GM10847 (cell line): Measurements from ENCODE around the gene RBM20.

Experiments used
- POLR2A ChIP-seq: IDR thresholded peaks from 2 replicates; pipeline ENCODE4 v1.6.1; 2011; ENCODE audit not compliant: insufficient read length; ENCODE audit errors: extremely low read depth

RBM20 gene

DNA sequence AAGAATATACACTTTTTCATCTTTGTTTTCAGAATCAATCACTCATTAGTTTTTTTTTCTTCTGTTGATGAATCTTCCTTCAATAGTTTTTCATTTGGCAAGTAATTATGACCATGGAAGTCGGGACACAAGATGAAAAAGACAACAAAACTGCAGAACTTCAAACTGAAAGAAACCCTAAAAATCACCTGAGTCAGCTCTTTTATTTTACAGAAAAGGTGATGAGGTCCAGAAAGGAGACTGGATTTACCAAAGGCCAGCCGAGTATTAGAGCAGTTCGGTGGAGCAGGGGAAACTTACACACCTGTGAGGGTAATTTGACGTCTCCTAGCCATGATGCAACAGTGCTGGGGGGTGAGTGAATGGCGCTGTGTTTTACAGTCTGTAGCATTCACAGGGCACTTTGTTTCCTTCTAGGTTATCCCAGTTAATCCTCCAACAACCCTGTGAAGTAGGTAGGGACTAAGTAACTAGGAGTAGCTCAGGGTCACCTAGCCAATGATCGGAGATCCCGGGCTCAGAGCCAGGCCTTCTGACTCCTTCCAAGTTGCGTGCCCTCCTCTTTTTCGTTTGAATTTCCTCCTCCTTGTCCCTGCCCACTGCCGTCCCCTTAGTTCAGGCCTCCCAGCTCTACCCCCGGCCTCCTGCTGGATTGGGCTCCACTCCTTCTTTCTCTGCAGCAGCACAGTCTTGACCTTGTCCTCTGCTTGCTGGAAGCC is 14.0 kb downstream of the RBM20 start:
- TF ChIP-seq POLR2A: no peak

GRCh38 chr10:110659558-110659957 is 15.4 kb downstream of the RBM20 start:
- no peak for TF ChIP-seq POLR2A

DNA sequence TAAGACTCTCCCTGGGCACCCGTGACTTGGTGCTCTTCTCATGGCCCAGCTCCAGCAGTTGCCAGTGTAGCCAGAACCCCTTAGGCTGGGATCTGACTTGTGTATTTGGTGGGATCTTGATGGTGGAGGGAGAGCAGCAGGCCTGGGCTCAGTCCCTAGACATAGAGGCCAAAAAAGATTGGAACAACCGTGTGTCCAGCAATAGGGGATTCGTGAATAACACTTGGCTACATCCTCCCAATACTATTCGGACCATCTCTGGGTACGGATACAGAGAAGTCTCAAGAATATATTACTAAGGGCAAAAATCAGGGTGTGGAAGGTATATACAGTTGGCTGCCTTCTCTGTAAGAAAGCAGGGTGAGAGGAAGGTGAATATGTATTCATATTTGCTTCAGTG is 17.2 kb downstream of the RBM20 start:
- no peak for TF ChIP-seq POLR2A

- TF ChIP-seq POLR2A: no peak
Observed at GRCh38 chr10:110664483-110665420, 20.6 kb downstream of the RBM20 start.

- TF ChIP-seq POLR2A: no peak
Observed at GRCh38 chr10:110666673-110667072, 22.5 kb downstream of the RBM20 start.

DNA sequence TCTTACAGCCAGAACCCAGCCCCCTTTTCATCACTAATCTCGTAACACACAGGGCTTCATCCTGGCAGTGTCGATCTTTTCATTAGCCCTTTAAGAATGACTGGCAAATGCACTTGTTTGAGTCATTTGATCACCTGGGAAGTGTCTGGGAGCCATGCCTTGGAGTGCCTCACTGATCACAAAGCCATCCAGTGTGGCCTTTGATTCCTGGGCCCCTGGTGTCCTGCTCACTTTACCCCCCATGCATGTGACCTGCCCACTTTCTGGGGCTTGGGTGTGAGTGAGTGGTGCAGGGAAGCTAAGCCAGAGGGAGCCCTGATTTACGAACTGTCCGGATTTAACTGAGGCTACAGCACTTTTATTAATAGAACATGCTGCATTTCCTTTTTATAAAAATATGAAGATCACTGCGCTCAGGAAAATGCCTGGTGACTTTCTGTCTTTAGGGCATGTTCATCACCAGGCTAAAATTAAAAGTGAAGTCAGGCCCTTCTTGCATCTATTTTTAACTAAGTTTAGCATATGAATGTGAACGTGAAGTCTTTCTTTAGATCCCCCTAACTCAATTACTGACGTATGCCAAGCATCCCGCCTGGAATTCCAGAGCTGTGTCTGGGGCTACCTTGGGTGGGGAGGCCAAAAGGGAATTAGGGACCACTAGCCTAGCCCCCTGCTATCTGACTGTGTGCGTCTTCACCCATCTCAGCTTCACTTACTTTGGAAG is 23.6 kb downstream of the RBM20 start:
- TF ChIP-seq POLR2A: no peak

DNA sequence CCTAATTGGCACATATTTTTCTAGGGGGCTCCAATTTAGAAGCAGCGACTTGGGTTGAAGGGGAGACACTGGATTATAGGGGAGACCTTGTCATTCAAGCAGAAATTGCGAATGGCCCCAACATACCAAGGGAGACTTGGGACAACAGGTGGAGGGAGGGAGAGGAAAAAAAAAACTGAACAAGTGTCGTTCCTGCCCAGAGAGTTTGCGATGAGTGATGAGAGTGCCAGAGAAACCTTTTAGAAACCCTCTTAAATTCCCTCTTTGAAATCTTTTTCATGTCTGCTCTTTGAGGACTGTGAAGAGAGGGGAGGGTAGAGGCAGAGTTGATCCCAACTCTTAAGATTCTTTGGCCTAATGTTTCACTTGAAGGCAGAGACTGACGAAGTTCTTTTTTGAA is 24.3 kb downstream of the RBM20 start:
- TF ChIP-seq POLR2A: no peak

- TF ChIP-seq POLR2A: no peak
Observed at GRCh38 chr10:110670335-110670734, 26.2 kb downstream of the RBM20 start.

- no peak for TF ChIP-seq POLR2A
Observed at GRCh38 chr10:110671788-110672579, 27.8 kb downstream of the RBM20 start.

DNA sequence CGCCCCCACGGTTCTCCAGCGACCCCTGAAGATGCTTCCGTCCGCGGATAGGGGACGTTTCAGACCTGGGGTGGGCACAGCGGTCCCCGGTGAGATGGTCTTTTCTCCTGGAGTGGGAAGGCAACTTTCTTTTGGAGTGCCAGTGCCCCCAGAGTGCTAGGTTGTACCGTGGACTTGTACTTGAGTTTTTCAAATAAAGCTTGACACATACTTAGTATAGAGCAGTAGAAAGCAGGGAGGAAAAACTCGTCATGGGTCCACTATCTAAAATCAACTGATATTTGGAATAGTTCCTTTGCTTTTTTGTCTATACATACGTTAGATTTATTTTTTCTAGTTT is 28.4 kb downstream of the RBM20 start:
- TF ChIP-seq POLR2A: no peak

DNA sequence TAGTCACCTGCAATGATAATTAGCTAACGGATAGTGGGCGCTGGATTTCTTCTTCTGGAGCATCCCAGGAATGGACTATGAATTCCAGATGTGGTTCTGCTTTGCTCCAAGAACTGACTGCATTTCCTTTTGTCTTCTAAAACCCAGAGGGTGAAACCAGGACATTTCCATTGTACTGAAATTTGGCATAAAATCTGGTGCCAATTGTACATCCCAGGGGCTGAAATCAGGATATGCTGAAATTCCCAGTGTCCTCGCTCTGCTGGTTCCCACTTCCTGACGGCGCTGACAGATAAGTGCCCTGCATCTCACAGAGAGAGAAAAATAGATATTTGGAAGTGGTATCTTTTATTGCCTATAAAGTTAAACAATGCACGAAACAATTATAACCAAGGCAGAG is 31.9 kb downstream of the RBM20 start:
- no peak for TF ChIP-seq POLR2A

- TF ChIP-seq POLR2A: no peak
Observed at GRCh38 chr10:110679486-110680272, 35.5 kb downstream of the RBM20 start.

DNA sequence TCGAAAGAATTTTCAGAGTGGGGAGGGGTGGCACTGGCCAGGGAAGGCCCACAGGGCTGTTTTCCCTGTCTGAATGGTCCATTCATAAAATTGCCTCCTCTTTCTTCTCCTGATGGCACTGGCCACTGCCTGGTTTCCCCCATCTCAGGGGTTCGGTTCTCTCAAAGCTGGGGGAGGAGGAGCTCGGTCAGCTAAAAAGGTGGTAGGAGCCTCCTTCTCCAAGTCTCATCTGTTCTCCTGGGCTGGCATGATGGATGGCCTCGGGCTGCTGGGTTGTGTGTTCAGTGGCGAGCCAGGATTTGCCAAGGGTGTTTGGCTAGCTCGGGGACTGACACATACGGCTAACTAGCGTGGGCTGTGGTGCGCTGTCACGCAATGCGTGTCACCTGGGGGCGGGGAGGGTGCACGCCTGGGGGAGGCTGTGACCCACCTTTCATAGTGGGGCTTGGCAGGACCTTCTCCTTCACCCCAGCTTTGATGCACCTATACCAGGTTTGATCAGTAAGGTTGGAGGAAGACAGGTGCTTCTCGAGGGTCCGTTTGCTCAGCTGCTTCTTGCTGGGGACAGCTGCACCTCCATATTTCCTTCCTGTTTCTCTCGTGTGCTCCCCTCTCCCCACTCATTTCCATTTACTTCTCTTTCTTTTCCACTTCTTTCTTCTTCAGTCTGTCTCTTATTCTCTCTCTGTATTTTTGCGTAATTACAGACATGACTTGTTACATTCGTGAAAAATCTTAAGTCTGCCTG is 36.3 kb downstream of the RBM20 start:
- no peak for TF ChIP-seq POLR2A
